ENCODE data around the gene ITGB2.

The ITGB2 gene

DNA sequence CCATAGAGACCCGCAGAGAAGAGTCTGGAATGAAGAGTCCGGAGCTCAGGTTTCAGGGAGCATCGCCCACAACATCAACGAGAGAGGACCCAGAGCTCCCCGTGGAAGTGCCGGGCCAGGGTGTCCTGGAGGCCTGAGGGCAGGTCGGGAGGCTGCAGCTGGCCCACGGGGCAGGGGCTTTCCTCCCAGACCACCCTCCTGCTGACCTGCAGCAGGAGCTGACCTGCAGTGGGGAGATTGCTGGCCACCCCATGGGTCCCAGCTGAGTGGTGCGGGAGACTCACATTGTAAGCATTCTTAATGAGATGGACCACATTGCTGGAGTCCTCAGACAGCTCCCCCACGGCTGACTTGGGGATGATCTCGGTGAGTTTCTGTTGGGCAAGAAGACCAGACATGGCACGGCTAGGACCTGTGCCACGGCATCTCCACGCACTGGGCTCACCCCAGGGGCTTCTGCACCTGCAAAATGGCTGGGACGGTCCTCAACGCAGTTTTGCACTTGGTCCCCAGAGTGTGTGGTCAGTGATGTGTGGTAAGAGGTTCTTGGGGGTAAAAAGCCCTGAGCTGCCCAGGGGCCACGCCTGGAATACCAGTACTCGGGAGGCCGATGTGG lies 25.9 kb downstream of the ITGB2 start:
- DNase-seq: no peak

DNA sequence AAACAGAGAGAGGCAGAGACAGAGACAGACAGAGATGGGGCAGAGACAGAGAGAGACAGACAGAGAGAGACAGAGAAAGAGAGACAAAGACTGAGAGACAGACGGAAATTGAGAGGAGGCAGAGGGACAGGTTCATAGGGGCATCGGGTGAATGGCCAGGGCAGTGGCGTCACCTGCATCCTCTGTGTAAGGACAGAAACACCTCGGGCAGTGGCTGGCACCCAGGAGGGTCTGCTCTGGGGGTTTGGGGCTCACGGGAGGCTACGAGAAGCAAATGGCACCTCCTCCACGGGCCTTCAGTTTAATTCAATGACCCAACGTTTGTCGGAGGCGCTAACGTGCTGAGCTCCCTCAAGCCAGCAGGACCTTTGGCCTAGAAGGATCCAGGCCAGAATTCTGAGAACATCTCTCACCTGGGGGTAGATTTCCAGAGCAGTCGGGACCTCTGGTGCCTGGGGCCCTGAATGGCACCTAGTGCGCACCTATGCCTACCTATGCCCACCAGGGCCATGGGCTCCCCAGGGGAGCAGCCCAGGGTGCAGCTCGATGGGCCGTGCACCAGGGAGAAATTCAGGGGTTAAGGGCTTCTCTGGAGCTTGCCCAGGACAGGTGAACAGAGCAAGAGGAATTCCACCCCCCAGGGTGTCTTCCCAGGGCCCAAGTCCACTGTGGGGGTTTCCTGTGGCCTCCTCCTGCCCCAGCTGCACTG lies 26.6 kb downstream of the ITGB2 start:
- DNase-seq: no peak

GRCh38 chr21:44893278-44893556 lies 27.5 kb downstream of the ITGB2 start:
- DNase-seq: no peak

DNA sequence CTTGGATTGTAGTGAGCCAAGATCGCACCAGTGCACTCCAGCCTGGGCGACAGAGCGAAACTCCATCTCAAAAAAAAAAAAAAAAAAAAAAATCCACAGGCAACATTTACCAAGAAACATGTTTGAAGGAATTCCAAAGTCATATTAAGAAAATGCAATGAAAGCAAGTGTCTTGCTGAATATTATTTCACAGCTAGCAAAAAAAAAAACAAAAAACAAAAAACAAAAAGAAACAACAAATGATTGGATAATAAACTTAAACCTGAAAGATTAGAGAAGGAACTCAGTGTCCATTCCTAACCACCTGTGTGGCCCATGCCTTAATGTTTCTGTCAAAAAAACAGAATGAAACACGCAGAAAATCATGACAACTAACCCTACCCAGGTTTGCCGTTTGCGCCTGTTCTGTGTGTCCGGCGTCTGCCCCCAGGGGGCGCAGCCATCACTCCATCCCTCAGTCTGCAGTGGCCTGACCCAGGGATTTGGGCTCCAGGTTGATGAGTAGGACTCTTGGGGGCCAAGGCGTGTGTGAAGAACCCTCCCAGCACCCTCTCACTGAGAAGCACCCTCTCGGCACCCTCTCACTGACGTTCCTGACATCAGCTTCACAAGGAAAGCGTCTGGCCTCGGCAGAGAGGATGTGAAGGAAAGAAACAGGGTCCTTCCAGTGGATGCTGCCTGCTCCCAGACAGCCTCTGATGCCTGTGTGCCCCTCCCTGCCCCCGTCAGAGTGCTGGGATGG lies 28.0 kb downstream of the ITGB2 start:
- peak; percentile 83 for DNase-seq

DNA sequence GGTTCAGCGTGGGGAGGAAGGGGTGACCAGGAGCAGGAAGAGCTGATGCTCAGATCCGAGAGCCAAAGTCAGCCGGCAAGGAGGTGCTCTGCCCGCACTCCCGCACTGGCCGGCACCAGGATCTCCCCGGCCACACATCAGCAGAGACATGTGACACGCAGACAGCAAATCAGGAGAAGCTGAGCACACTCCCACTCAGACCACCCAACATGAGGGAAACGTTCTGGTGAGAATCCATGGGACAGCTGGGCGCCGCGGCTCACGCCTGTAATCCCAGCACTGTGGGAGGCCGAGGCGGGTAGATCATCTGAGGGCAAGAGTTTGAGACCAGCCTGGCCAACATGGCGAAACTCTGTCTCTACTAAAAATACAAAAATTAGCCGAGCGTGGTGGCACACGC lies 28.6 kb downstream of the ITGB2 start:
- DNase-seq: no peak

GRCh38 chr21:44891631-44892031 lies 29.1 kb downstream of the ITGB2 start:
- DNase-seq: no peak

GRCh38 chr21:44890961-44891541 lies 29.6 kb downstream of the ITGB2 start:
- DNase-seq: no peak

DNA sequence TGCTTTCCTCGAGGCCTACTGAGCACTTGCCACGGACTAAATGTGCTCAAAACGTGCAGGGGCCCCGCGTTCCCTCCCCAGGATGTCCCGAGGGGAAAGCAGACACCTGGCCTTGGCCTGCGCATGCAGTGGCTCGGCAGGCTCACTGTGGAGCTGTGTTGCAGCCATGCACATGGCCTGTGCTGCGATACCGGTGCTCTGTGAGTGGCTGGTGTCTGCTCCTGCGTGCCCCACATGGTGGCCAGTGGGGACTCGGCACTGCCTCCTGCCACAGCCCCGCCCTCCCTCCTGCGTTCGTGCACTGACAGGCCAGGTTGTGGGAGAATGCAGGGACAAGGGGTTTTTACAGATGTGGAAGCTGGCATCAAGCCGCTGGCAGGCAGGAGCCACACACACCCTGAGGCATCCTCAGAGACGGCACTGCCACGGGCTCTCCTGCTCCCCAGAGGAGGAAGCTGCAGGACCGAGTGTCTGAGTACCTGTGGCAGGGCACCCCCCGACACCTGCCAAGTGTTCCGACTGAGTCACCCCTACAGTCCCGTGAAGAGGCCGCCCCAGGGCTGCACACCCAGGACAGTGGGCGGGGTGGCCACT lies 30.3 kb downstream of the ITGB2 start:
- DNase-seq: no peak

- DNase-seq: no peak
Observed at GRCh38 chr21:44889625-44890337, 30.9 kb downstream of the ITGB2 start.

DNA sequence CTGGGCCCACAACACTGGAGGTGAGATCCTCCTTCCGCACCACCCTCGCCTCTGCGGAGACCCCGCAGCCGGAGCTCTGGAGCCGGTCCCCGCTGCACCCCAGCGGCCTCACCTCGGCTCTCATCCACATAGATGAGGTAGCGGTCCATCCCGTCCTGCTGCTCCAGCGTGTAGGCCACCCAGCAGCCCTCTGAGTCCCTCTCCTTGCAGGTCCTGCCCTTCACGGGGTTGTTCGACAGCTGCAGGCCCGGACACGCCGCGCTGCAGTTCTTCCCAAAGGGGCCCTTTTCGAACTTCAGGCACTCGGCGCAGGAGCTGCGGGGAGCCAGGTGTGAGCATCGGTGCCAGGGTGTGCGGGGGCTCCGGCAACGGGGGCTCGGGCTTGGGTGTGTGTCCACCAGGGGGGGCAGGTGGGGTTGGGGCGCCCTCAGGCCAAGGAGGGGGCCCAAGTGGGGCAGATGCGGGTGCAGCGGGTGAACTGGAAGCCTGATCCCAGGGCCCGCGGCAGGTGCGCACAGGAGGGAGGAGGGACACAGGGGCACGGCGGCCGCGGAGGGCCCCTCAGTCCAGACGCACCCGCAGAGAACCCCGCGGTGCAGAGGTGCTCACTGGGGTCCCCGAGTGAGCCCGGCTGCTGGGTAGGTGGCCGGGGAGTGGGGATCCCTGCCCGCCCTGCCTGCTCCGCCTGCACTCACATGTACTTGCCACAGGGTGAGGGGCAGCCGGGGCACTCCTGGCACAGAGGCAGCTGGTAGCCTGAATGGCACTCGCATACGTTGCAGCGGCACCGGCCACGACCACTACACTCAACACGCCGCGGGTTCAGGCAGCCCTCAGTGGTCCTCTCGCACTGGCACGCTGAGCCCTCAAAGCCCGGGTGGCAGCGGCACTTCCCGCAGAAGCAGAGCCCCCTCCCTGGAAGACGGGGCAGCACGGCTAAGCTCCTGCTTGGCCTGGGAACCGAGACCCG lies 31.8 kb downstream of the ITGB2 start:
- no peak for DNase-seq

- no peak for DNase-seq
Observed at GRCh38 chr21:44887807-44888580, 32.7 kb downstream of the ITGB2 start.

DNA sequence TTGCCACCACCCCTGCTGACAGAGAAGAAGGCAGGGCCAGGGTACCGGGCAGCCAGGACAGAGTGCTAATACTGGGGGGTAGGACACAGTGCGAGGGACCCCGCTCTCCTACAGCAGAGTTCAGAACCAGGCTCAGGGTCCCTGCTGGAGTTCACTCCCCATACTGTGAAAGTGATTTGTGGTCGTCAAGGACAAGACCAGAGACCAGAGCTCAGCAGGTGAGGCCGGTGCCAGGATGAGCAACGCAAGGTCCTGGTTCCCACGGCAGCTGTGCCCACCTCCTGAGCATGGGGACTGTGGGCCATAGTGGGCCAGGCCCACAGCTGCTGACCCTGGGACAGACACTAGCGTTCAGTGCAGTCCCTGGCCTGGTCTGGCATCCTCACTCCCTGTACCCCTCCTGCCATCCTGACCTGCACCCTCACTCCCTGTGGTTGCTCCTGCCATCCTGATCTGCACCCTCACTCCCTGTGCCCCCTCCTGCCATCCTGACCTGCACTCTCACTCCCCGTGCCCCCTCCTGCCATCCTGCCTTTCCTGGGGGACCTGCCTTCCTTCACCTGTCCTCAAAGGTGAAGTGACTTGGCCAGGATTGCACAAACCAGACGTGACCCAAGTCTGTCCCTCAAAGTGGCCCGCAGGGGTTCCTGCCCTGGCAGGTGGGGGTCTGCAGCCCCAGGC lies 33.4 kb downstream of the ITGB2 start:
- no peak for DNase-seq

DNA sequence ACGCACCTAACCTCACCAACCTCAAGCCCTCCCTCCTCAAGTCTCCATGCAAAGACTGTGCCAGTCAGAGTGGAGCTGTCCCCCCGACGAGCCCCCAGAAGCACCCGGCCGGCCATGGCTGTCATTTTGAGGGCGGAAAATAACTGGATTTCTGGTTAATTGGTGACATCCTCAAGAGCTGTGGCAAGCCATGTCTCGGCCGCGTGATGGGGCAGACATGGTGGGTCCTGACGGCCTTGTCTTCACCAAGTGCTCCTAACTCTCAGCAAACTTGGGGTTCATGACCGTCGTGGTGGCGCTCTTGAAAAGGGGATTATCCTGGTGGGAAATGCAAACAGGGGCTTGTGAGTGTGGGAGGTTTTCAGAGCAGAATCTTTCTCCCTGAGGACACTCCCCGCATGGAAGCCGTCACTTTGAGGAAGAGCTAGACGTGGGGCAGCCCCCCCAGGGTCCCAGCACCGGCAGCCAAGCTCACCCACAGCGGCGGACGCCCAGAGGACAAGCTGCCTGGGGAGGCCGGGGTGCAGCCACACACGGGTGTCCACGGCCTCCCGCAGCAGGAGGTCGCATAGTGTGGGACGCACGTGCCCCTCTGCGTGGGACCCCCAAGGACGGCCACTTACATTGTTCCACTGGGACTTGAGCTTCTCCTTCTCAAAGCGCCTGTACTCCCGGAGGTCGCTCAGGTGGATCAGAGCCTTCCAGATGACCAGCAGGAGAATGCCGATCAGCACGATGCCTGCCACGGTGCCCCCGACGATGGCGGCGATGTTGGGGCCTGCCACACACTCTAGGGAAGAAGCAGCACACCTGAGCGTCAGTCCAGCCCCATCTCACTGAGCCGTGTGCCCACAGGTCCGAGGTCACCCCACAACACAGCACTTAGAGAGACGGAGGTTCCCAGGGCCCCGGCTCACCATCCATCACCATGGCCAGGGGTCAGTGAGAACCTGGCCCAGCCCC lies 34.3 kb downstream of the ITGB2 start:
- no peak for DNase-seq

DNA sequence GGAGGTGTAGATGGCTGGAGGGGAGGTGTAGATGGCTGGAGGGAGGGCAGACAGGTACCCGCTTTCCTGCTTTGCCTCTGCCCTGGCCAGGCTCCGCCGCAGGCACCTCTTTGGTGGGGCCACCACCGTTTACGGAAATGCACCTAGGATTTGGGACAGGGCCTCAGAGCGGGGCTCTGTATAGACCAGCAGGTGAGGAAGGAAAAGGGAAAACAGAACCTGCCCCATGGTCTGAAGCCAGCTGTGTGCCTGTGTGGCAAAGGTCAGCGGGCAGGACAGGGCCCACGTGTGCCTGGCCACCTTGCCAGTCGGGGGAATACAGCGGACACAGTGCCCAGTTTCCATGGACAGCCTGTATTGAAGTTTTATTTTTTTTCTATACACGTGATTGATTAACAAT lies 35.1 kb downstream of the ITGB2 start:
- no peak for DNase-seq

- no peak for DNase-seq
Observed at GRCh38 chr21:44884097-44884496, 36.6 kb downstream of the ITGB2 start.

- DNase-seq: no peak
Observed at GRCh38 chr21:44883250-44883649, 37.4 kb downstream of the ITGB2 start.

DNA sequence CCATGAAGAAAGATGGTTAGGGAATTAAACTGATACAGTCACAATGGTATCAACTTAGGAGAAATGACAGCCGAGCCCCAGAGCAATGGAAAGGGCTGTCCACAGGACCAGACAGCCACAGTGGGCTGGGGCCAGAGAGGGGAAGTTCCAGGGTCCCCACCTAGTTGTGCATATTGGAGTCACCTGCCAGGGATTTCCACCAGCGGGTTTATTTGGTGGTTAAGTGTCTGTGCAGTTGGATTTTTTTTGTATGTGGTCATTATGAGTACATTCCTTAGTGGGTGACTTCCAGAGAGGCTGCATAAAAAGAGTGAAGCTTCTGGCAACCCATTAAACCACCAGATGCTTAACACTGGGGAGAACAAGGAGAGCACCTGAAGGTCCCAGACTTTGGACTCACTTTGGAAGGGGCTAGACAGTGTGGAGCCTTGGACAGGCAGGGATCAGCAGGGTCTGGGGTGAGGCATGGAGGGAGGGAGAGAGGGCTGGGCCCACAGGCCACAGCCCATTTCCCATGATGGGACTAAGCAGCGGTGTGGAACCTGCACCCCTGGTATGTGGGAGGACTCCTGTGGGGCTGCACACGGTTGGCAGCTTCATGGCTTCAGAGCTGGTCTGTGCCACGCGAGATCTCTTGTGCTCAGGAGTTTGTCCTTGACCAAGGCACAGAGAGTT lies 39.4 kb downstream of the ITGB2 start:
- DNase-seq: no peak

GRCh38 chr21:44880405-44881197 lies 40.1 kb downstream of the ITGB2 start:
- DNase-seq: no peak
